Parathyroid adenoma (tissue), 2 donors: Measurements from ENCODE around the gene PFKL.
A peak's percentile ranks its signal among the peaks of the same experiment; 100 is the strongest.

ENCODE experiments used
- H2AFZ ChIP-seq: fragments of 300-600 bp; sonication (generic); one replicate; pipeline ENCODE4 v1.7.0; 2017; ENCODE audit warnings: antibody characterized with exemption, mild to moderate bottlenecking
- H3K27ac ChIP-seq: fragments of 300-600 bp; sonication (generic); one replicate; pipeline ENCODE4 v1.7.0; 2017
- H3K27me3 ChIP-seq: fragments of 300-600 bp; sonication (generic); one replicate; pipeline ENCODE4 v1.7.0; 2017; ENCODE audit warnings: low read length; ENCODE audit not compliant: control insufficient read depth, insufficient read depth
- H3K36me3 ChIP-seq: fragments of 300-600 bp; sonication (generic); one replicate; pipeline ENCODE4 v1.7.0; 2017; ENCODE audit warnings: low read length; ENCODE audit not compliant: control insufficient read depth, insufficient read depth
- H3K4me1 ChIP-seq: fragments of 300-600 bp; sonication (generic); one replicate; pipeline ENCODE4 v1.7.0; 2017; ENCODE audit warnings: control low read depth
- H3K4me2 ChIP-seq: fragments of 300-600 bp; sonication (generic); one replicate; pipeline ENCODE4 v1.7.0; 2017; ENCODE audit warnings: low read length
- H3K4me3 ChIP-seq: fragments of 300-600 bp; sonication (generic); one replicate; pipeline ENCODE4 v1.7.0; 2017; ENCODE audit warnings: low read depth, low read length
- H3K79me2 ChIP-seq: fragments of 300-600 bp; sonication (generic); one replicate; pipeline ENCODE4 v1.7.0; 2017; ENCODE audit warnings: control low read depth
- H3K9ac ChIP-seq: fragments of 300-600 bp; sonication (generic); one replicate; pipeline ENCODE4 v1.7.0; 2017; ENCODE audit warnings: mild to moderate bottlenecking
- H3K9me3 ChIP-seq: fragments of 300-600 bp; sonication (generic); one replicate; pipeline ENCODE4 v1.7.0; 2017; ENCODE audit warnings: low read length; ENCODE audit not compliant: control insufficient read depth
- TF ChIP-seq, protein P1 (sequence below): fragments of 300-600 bp; sonication (generic); IDR thresholded peaks from one replicate; pipeline ENCODE4 v1.7.0; 2017; ENCODE audit warnings: antibody characterized with exemption, mild to moderate bottlenecking
- donor health status: primary hyperparathyroidism.

Gene PFKL

DNA sequence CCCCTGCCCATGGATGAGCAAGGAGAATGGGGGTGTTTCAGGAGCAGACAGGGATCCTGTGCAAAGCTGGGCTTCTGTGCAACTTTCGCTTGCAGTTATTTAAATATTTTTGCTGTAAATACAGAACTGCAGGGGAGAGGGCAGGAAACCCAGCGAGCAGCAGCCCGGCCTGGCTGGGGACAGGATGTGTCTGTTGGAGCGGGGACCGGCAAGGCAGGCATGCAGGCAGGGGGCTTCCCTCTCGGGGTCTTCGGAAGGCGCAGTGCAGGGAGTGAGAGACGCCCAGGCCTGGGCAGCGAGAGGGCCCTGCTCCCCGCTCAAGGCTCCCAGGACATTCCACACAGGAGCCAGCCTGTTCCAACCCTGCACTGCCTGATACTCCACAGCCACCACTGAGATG lies 15.9 kb upstream of the PFKL start:
- Histone ChIP-seq H3K27ac (no peak overlapping the region), H3K27me3 (no peaks in the 10 kb centered on the region), H3K9ac (no peak overlapping the region), H3K36me3 (no peaks in the 10 kb centered on the region), H2AFZ (no peak overlapping the region), H3K4me3 (no peak overlapping the region), H3K4me2 (no peak overlapping the region), H3K79me2 (no peaks in the 10 kb centered on the region), H3K4me1 (no peaks in the 10 kb centered on the region), H3K9me3 (no peaks in the 10 kb centered on the region)
- TF ChIP-seq, protein P1, sequence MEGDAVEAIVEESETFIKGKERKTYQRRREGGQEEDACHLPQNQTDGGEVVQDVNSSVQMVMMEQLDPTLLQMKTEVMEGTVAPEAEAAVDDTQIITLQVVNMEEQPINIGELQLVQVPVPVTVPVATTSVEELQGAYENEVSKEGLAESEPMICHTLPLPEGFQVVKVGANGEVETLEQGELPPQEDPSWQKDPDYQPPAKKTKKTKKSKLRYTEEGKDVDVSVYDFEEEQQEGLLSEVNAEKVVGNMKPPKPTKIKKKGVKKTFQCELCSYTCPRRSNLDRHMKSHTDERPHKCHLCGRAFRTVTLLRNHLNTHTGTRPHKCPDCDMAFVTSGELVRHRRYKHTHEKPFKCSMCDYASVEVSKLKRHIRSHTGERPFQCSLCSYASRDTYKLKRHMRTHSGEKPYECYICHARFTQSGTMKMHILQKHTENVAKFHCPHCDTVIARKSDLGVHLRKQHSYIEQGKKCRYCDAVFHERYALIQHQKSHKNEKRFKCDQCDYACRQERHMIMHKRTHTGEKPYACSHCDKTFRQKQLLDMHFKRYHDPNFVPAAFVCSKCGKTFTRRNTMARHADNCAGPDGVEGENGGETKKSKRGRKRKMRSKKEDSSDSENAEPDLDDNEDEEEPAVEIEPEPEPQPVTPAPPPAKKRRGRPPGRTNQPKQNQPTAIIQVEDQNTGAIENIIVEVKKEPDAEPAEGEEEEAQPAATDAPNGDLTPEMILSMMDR = no peak

DNA sequence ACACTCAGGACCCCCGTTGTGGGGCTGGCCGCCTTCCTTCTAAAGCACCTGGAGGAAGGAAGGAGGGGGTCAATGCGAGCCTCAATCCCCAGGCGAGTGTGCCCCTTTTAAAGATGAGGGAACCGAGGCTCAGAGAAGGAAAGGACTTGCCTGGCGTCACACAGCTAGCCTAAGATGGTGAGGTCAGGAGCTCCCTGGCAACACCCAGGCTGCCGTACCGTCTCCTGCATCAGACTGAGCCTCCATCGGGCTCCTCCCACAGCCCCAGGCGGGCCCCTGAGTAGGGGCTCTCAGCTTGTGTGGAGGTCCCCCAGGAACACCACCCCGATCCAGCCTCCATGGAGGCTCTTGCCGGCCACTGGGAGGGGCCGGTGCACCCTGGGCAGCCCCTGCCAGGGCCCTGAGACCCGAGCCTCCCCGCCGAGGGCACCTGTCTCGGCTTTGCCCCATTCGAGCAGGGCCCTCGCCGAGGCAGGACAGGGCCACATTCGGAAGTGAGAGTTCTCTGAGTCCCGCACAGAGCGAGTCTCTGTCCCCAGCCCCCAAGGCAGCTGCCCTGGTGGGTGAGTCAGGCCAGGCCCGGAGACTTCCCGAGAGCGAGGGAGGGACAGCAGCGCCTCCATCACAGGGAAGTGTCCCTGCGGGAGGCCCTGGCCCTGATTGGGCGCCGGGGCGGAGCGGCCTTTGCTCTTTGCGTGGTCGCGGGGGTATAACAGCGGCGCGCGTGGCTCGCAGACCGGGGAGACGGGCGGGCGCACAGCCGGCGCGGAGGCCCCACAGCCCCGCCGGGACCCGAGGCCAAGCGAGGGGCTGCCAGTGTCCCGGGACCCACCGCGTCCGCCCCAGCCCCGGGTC lies 14.5 kb upstream of the PFKL start, which contains the start of gene AIRE:
Gene AIRE (plus strand): TSS at position 739 of the 855 bp plus-strand sequence. CDS start 131 bp downstream, outside the sequence.
- Histone ChIP-seq H3K9me3 (no peaks in the 10 kb centered on the region), H3K9ac (no peak within 1 kb of the TSS), H3K27me3 (no peaks in the 10 kb centered on the region), H3K4me2 (peak within 1 kb of the TSS; percentile 35), H3K4me1 (no peaks in the 10 kb centered on the region), H2AFZ (peak within 1 kb of the TSS; percentile 33), H3K27ac (no peak within 1 kb of the TSS), H3K4me3 (no peak within 1 kb of the TSS), H3K79me2 (no peaks in the 10 kb centered on the region), H3K36me3 (no peaks in the 10 kb centered on the region)
- TF ChIP-seq, protein P1 = no peak

DNA sequence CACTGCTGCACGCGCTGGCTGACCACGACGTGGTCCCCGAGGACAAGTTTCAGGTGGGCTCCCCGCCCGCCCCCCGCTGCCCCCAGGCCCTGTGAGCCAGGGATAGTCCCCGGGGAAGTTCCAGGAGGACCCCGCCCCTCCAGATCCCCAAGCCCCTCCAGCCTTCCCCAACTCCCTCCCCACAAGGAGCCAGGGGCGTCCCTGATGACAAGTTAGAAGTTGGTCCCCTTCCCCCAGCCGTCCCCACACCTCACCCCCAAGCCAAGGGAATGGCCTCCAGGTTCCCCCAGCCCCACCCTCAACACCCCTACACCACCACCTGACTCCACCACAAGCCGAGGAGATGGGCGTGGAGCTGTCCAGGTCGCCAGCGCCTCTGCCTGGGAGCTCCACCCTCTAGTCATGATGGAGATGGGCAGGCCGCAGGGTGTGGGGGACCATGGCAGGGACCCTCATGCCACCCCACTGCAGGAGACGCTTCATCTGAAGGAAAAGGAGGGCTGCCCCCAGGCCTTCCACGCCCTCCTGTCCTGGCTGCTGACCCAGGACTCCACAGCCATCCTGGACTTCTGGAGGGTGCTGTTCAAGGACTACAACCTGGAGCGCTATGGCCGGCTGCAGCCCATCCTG lies 13.7 kb upstream of the PFKL start:
- no peak overlapping the region for H3K9ac ChIP-seq
- H3K4me1 ChIP-seq = no peaks in the 10 kb centered on the region
- no peak overlapping the region for H3K4me3 ChIP-seq
- TF ChIP-seq, protein P1 = no peak
- H3K27ac ChIP-seq = no peak overlapping the region
- no peaks in the 10 kb centered on the region for H3K9me3 ChIP-seq
- no peak overlapping the region for H3K4me2 ChIP-seq
- no peaks in the 10 kb centered on the region for H3K36me3 ChIP-seq
- H2AFZ ChIP-seq = no peak overlapping the region
- H3K79me2 ChIP-seq = no peaks in the 10 kb centered on the region
- H3K27me3 ChIP-seq = no peaks in the 10 kb centered on the region

DNA sequence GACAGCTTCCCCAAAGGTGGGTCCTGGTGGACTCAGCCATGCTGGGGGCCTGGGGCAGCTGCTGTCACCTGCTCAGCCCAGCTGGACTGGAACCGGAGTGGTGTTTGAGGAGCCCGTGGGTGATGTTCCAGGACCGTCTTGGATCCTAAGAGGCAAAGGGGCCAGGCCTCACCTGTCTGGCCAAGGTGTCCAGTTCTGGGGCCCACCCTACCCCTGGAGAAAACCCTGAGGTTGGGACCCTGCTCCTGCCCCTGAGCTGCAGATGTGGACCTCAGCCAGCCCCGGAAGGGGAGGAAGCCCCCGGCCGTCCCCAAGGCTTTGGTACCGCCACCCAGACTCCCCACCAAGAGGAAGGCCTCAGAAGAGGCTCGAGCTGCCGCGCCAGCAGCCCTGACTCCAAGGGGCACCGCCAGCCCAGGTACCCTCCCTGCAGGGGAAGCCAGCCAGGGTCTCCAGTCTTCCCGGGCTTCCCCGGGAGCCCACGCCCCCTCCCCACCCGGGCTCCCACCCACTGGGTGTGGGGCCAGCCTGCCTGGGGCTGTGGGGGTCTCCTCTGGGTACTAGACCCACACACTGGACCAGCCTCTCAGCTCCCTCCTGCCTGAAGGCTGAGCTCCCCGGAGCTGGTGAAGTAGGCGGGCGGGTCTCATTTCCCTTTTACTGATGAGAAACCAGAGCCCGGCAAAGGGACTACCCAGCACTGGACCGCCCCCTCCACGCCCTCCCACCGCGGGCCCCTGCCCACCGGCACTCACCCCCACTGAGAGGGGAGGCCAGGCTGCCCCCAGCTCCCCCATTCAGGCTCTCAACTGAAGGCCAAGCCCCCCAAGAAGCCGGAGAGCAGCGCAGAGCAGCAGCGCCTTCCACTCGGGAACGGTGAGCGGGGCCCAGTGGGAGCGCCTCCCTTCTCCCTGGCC lies 12.9 kb upstream of the PFKL start:
- H3K4me2 ChIP-seq = no peak overlapping the region
- TF ChIP-seq, protein P1 = no peak

More for the DNA sequence above, 12.9 kb upstream of the PFKL start:
- H3K79me2 ChIP-seq = no peaks in the 10 kb centered on the region
- H2AFZ ChIP-seq = no peak overlapping the region
- H3K36me3 ChIP-seq = no peaks in the 10 kb centered on the region
- H3K27me3 ChIP-seq = no peaks in the 10 kb centered on the region
- no peaks in the 10 kb centered on the region for H3K4me1 ChIP-seq
- no peak overlapping the region for H3K9ac ChIP-seq
- H3K4me3 ChIP-seq = no peak overlapping the region
- no peaks in the 10 kb centered on the region for H3K9me3 ChIP-seq
- no peak overlapping the region for H3K27ac ChIP-seq
